Lower leg skin (tissue), 4 donors: Measurements from ENCODE around the gene C3orf85. TPM values are rescaled to one million over a fixed set of nuclear protein-coding genes. Genes with fewer than 3 reads are reported as not detected.

Experiments used
- DNase-seq, 2 donors: peaks; one replicate each; pipeline ENCODE4 v3.0.0-alpha.2; 2019; ENCODE audit warnings: low spot score in 2 of 2
- H3K4me3 ChIP-seq: fragments of 200-600 bp; sonication (generic); 2 replicates; pipeline ENCODE4 v1.5.1; 2017; ENCODE audit warnings: mild to moderate bottlenecking, low read depth; ENCODE audit not compliant: poor library complexity, severe bottlenecking
- CTCF ChIP-seq, 3 donors: fragments of 450-650 bp; IDR thresholded peaks; one replicate each; pipeline ENCODE4 v1.5.1; 2016; ENCODE audit warnings: antibody characterized with exemption in 3 of 3, mild to moderate bottlenecking in 3 of 3, moderate library complexity in 2 of 3
- POLR2A ChIP-seq, 2 donors: fragments of 450-650 bp; IDR thresholded peaks; one replicate each; pipeline ENCODE4 v1.6.1; 2016 to 2017; ENCODE audit warnings: antibody characterized with exemption in 2 of 2, mild to moderate bottlenecking in 1 of 2, moderate library complexity in 1 of 2
- WGBS, 2 donors: methylation state at CpG; one replicate each; pipeline ENCODE4 v1.1.5; 2018; 5-methylcytosine and 5-hydroxymethylcytosine counted together
- intact Hi-C: fragments of 100-400 bp; cut with DNase I; formaldehyde crosslinking; loops from one replicate; pipeline ENCODE4 v1.15.0; 2023; ENCODE audit warnings: low total_unique reads
- total RNA-seq, 4 donors: library from RNA; depleted of rRNA; stranded (reverse); fragments of >200 nt; gene quantifications; one replicate each; pipeline ENCODE4 v1.1.0, GENCODE V29; 2016

C3orf85 gene
- total RNA-seq, 4 donors from 2014 or later, result not detected

- WGBS, 2 donors, result 51 to 66% methylated on average over 3 of the region's 3 CpGs
- no peak for TF ChIP-seq CTCF (IDR thresholded peaks at IDR 0.05)
- TF ChIP-seq POLR2A (IDR thresholded peaks at IDR 0.05), result no peak
- H3K4me3 ChIP-seq, result no peak overlapping the region
- no peak for DNase-seq
- intact Hi-C loops, result no loop called here
These were observed 38.9 kb downstream of the C3orf85 start for GRCh38 chr3:109175411-109175810.

GRCh38 chr3:109176726-109177125, 40.2 kb downstream of the C3orf85 start:
- intact Hi-C loops, result no loop called here
- TF ChIP-seq POLR2A (IDR thresholded peaks at IDR 0.05) (no peak), CTCF (IDR thresholded peaks at IDR 0.05) (no peak)
- 87 to 93% methylated on average over 4 of the region's 4 CpGs for WGBS, 2 donors
- H3K4me3 ChIP-seq, result no peak overlapping the region
- no peak for DNase-seq

- intact Hi-C loops, result no loop called here
- DNase-seq, result no peak
- TF ChIP-seq POLR2A (IDR thresholded peaks at IDR 0.05) (no peak), CTCF (IDR thresholded peaks at IDR 0.05) (no peak)
- H3K4me3 ChIP-seq, result no peak overlapping the region
- WGBS, 2 donors, result 85 to 89% methylated on average over 5 of the region's 5 CpGs
These were observed 41.4 kb downstream of the C3orf85 start for GRCh38 chr3:109177908-109178307.

- no peak for TF ChIP-seq CTCF (IDR thresholded peaks at IDR 0.05)
- TF ChIP-seq POLR2A (IDR thresholded peaks at IDR 0.05), result no peak
- 76 to 86% methylated on average over 1 of the region's 1 CpG for WGBS, 2 donors
- no peak overlapping the region for H3K4me3 ChIP-seq
- intact Hi-C loops, result no loop called here
- no peak for DNase-seq
These were observed 42.2 kb downstream of the C3orf85 start for GRCh38 chr3:109178708-109179107.

GRCh38 chr3:109184726-109185125, 48.2 kb downstream of the C3orf85 start:
- DNase-seq, result no peak
- intact Hi-C loops, result no loop called here
- no peak overlapping the region for H3K4me3 ChIP-seq
- TF ChIP-seq CTCF (IDR thresholded peaks at IDR 0.05) (no peak), POLR2A (IDR thresholded peaks at IDR 0.05) (no peak)

- intact Hi-C loops, result no loop called here
- H3K4me3 ChIP-seq, result no peak overlapping the region
- 90 to 94% methylated on average over 5 of the region's 5 CpGs for WGBS, 2 donors
- no peak for TF ChIP-seq POLR2A (IDR thresholded peaks at IDR 0.05)
- no peak for TF ChIP-seq CTCF (IDR thresholded peaks at IDR 0.05)
- no peak for DNase-seq
These were observed 50.9 kb downstream of the C3orf85 start for GRCh38 chr3:109187390-109187789.
